Thyroid gland (tissue), 4 donors: ENCODE measurements around the gene SPATA2. TPM values are rescaled to one million over a fixed set of nuclear protein-coding genes. Genes with fewer than 3 reads are reported as not detected.
A peak's percentile ranks its signal among the peaks of the same experiment; 100 is the strongest.

Experiments used
- DNase-seq, 2 donors: peaks; one replicate each; pipeline ENCODE4 v3.0.0-alpha.2; 2019
- H3K27ac ChIP-seq, 3 donors: fragments of 200-600 bp; sonication (generic); 1 replicate in 2 of 3; 2 replicates in 1 of 3; pipeline ENCODE4 v1.5.1; 2016 to 2019; ENCODE audit warnings: mild to moderate bottlenecking in 1 of 3, moderate library complexity in 1 of 3
- H3K27me3 ChIP-seq: fragments of 200-600 bp; sonication (generic); one replicate; pipeline ENCODE4 v1.5.1; 2019
- H3K36me3 ChIP-seq, 2 donors: fragments of 200-600 bp; sonication (generic); one replicate each; pipeline ENCODE4 v1.5.1; 2016 to 2019
- H3K4me1 ChIP-seq, 2 donors: fragments of 200-600 bp; sonication (generic); one replicate each; pipeline ENCODE4 v1.5.1; 2017 to 2019
- H3K4me3 ChIP-seq, 3 donors: fragments of 200-600 bp; sonication (generic); replicated peaks in 1 of 3; 1 replicate in 2 of 3; 2 replicates in 1 of 3; pipeline ENCODE4 v1.5.1; 2016; ENCODE audit warnings: mild to moderate bottlenecking in 1 of 3
- H3K9me3 ChIP-seq: fragments of 200-600 bp; sonication (generic); one replicate; pipeline ENCODE4 v1.5.1; 2017
- CTCF ChIP-seq, 6 experiments: fragments of 200-600 bp in 3 of 6; fragments of 450-650 bp in 3 of 6; sonication (generic) in 3 of 6; IDR thresholded peaks; one replicate each; pipeline ENCODE4 v1.5.1; 2016 to 2019; ENCODE audit warnings: antibody characterized with exemption in 6 of 6, mild to moderate bottlenecking in 2 of 6, inconsistent platforms in 1 of 6, moderate library complexity in 1 of 6
- POLR2A ChIP-seq, 2 donors: fragments of 450-650 bp; IDR thresholded peaks; one replicate each; pipeline ENCODE4 v1.6.1; 2017; ENCODE audit warnings: antibody characterized with exemption in 2 of 2, mild to moderate bottlenecking in 2 of 2, moderate library complexity in 1 of 2
- WGBS, 2 donors: methylation state at CpG; one replicate each; pipeline ENCODE4 v1.1.5; 2017; 5-methylcytosine and 5-hydroxymethylcytosine counted together
- intact Hi-C: fragments of 100-400 bp; cut with DNase I; formaldehyde crosslinking; loops from one replicate; pipeline ENCODE4 v1.15.1; 2023
- small RNA-seq: library from RNA; depleted of rRNA; stranded (forward); fragments of <200 nt; gene quantifications from one replicate; pipeline ENCODE3, GENCODE V24; 2016
- total RNA-seq, 4 donors: library from RNA; depleted of rRNA; stranded (reverse); fragments of >200 nt; gene quantifications; one replicate each; pipeline ENCODE4 v1.2.3, GENCODE V29; 2016

SPATA2 gene
- total RNA-seq, 4 donors from 2014 or later: 5.0 to 14.2 (median 12.7) TPM

- H3K4me1 ChIP-seq: peaks cover 0 to 12% of the 10 kb centered on the region in 2 donors
- no peak for DNase-seq
- peaks cover 6 to 7% of the 10 kb centered on the region in 2 donors for H3K36me3 ChIP-seq
- no peaks in the 10 kb centered on the region for H3K9me3 ChIP-seq
- no peak overlapping the region for H3K4me3 ChIP-seq
- no peaks in the 10 kb centered on the region for H3K27me3 ChIP-seq
- WGBS, 2 donors: 86 to 88% methylated on average over 2 of the region's 2 CpGs
- intact Hi-C loops: loop anchor here (10.0 kb wide), 1 partner anchor 57 kb away; the partner anchor contains the start of gene SPATA2
- H3K27ac ChIP-seq: no peak overlapping the region
- TF ChIP-seq POLR2A (IDR thresholded peaks at IDR 0.05) (no peak), CTCF (IDR thresholded peaks at IDR 0.05) (no peak)
Measured at GRCh38 chr20:49858076-49858585, 57.2 kb downstream of the SPATA2 start.

GRCh38 chr20:49856904-49857303, 58.4 kb downstream of the SPATA2 start:
- H3K4me3 ChIP-seq: no peak overlapping the region
- no peak for DNase-seq
- intact Hi-C loops: loop anchor here (10.0 kb wide), 1 partner anchor 58 kb away; the partner anchor contains the start of gene SPATA2
- no peak overlapping the region for H3K27ac ChIP-seq
- TF ChIP-seq POLR2A (IDR thresholded peaks at IDR 0.05) (no peak), CTCF (IDR thresholded peaks at IDR 0.05) (no peak)
- peaks cover 4 to 17% of the 10 kb centered on the region in 2 donors for H3K4me1 ChIP-seq
- 94 to 99% methylated on average over 3 of the region's 3 CpGs for WGBS, 2 donors
- peaks cover 6 to 7% of the 10 kb centered on the region in 2 donors for H3K36me3 ChIP-seq
- H3K9me3 ChIP-seq: no peaks in the 10 kb centered on the region
- no peaks in the 10 kb centered on the region for H3K27me3 ChIP-seq

- no peak for DNase-seq
- Histone ChIP-seq H3K27ac (peak overlapping the region in 1 of 3 donors; percentile 36), H3K4me1 (peaks cover 6 to 29% of the 10 kb centered on the region in 2 donors), H3K36me3 (peaks cover 7 to 10% of the 10 kb centered on the region in 2 donors), H3K9me3 (no peaks in the 10 kb centered on the region), H3K27me3 (no peaks in the 10 kb centered on the region), H3K4me3 (no peak overlapping the region)
- TF ChIP-seq CTCF (IDR thresholded peaks at IDR 0.05): no peak
- TF ChIP-seq POLR2A (IDR thresholded peaks at IDR 0.05): no peak
- intact Hi-C loops: loop anchor here (10.0 kb wide), 1 partner anchor 60 kb away; the partner anchor contains the start of gene SPATA2
- 88 to 95% methylated on average over 10 of the region's 10 CpGs for WGBS, 2 donors
Measured at GRCh38 chr20:49854190-49854875, 61.0 kb downstream of the SPATA2 start.

GRCh38 chr20:49853640-49854039, 61.7 kb downstream of the SPATA2 start:
- Histone ChIP-seq H3K4me3 (no peak overlapping the region), H3K36me3 (peaks cover 7 to 15% of the 10 kb centered on the region in 2 donors), H3K4me1 (peaks cover 6 to 29% of the 10 kb centered on the region in 2 donors), H3K27ac (peak overlapping the region in 2 of 3 donors; percentile 36 to 40), H3K27me3 (no peaks in the 10 kb centered on the region), H3K9me3 (no peaks in the 10 kb centered on the region)
- TF ChIP-seq POLR2A (IDR thresholded peaks at IDR 0.05) (no peak), CTCF (IDR thresholded peaks at IDR 0.05) (no peak)
- intact Hi-C loops: loop anchor here (10.0 kb wide), 1 partner anchor 61 kb away; the partner anchor contains the start of gene SPATA2
- peak; percentile 79 to 81 for DNase-seq
- 27 to 39% methylated on average over 4 to 5 of the region's 5 CpGs for WGBS, 2 donors

Small RNAs within 50 kb of the gene (small RNA-seq; reads per million reads assigned to genes)
- not detected for gene RF00017
- not detected for gene RF00019

Other genes starting within 250 kb of the SPATA2 start
- 10 to 100 TPM; 11.5 to 22.2 (median 17.6) TPM for gene B4GALT5, start 201.7 kb downstream of the SPATA2 start, total RNA-seq
- gene SLC9A8, start 102.7 kb downstream of the SPATA2 start, total RNA-seq: 10 to 100 TPM; 12.0 to 20.2 (median 16.1) TPM
- 100 to 1,000 TPM; 132 to 279 (median 179) TPM for gene RNF114, start 20.9 kb upstream of the SPATA2 start, total RNA-seq
- 10 to 100 TPM in 1 of 4 donors, 1 to 10 TPM in 3; 8.2 to 14.1 (median 9.9) TPM for gene SNAI1, start 67.5 kb upstream of the SPATA2 start, total RNA-seq
- 100 to 1,000 TPM in 1 of 4 donors, 10 to 100 TPM in 3; 77.3 to 110 (median 92.3) TPM for gene UBE2V1, start 197.6 kb upstream of the SPATA2 start, total RNA-seq
- 10 to 100 TPM; 15.8 to 22.7 (median 19.7) TPM for gene PEDS1, start 238.2 kb upstream of the SPATA2 start, total RNA-seq